SK-N-MC (cell line): ENCODE results near the gene DCTPP1.

Experiments
- EZH2 ChIP-seq: fragments of 200-600 bp; sonication (generic); IDR thresholded peaks from one replicate; pipeline ENCODE4 v1.6.1; 2017; ENCODE audit warnings: antibody characterized with exemption
- FOXP2 ChIP-seq: optimal IDR thresholded peaks from 2 replicates; pipeline ENCODE3; 2011; ENCODE audit warnings: mild to moderate bottlenecking, moderate library complexity; ENCODE audit not compliant: insufficient read depth; ENCODE audit errors: extremely low read length, control extremely low read depth
- POLR2AphosphoS5 ChIP-seq: IDR thresholded peaks from 2 replicates; pipeline ENCODE4 v1.6.1; 2012; ENCODE audit warnings: mild to moderate bottlenecking, low read depth, low read length, borderline replicate concordance

GRCh38 chr16:30429418-30429677 lies 482 bp downstream of the DCTPP1 start:
- TF ChIP-seq POLR2AphosphoS5 (no peak), EZH2 (no peak), FOXP2 (no peak)
